ENCODE data around the gene PDE11A.

Gene PDE11A

GRCh38 chr2:177592397-177592796 is 480.2 kb downstream of the PDE11A start:
- DNase-seq, result no peak

- DNase-seq, result no peak
Observed at GRCh38 chr2:177589186-177589585, 483.4 kb downstream of the PDE11A start.

GRCh38 chr2:177588671-177589070 is 483.9 kb downstream of the PDE11A start:
- peak; percentile 43 for DNase-seq

- DNase-seq, result no peak
Observed at GRCh38 chr2:177587371-177587770, 485.2 kb downstream of the PDE11A start.

GRCh38 chr2:177586154-177586553 is 486.4 kb downstream of the PDE11A start:
- DNase-seq, result no peak

GRCh38 chr2:177585234-177585863 is 487.2 kb downstream of the PDE11A start:
- DNase-seq, result peak; percentile 95

GRCh38 chr2:177584030-177584692 is 488.4 kb downstream of the PDE11A start:
- DNase-seq, result peak; percentile 24

GRCh38 chr2:177582000-177582399 is 490.6 kb downstream of the PDE11A start:
- DNase-seq, result no peak

GRCh38 chr2:177579486-177580036 is 493.0 kb downstream of the PDE11A start:
- DNase-seq, result no peak

GRCh38 chr2:177578454-177578853 is 494.1 kb downstream of the PDE11A start:
- DNase-seq, result no peak

- no peak for DNase-seq
Observed at GRCh38 chr2:177577075-177577474, 495.5 kb downstream of the PDE11A start.

GRCh38 chr2:177575358-177575757 is 497.2 kb downstream of the PDE11A start:
- DNase-seq, result no peak

- peak; percentile 11 for DNase-seq
Observed at GRCh38 chr2:177574356-177574755, 498.2 kb downstream of the PDE11A start.

Data from NCI-H2171 treated with DMSO at 0.1 percent for 48 hours (cell line).